ENCODE data around the gene HERC3. TPM values are rescaled to one million over a fixed set of nuclear protein-coding genes. Genes with fewer than 3 reads are reported as not detected.

The HERC3 gene
- total and polyA plus RNA-seq, 10 of the 15 experiments (the other 5 are each of a cell fraction or from before 2014, with no cell fraction given) = 0.52 to 18.2 (median 2.8) TPM

GRCh38 chr4:88583631-88584470 lies 8.4 kb upstream of the HERC3 start (continued):
- no peak for TF ChIP-seq SMARCA5 (IDR thresholded peaks at IDR 0.05)
- TF ChIP-seq MTA2 (IDR thresholded peaks at IDR 0.05; ENCODE audit: low read depth) = no peak
- no peak for TF ChIP-seq GATAD2B (conservative IDR thresholded peaks at IDR 0.05; ENCODE audit: low read depth)
- TF ChIP-seq MYB (IDR thresholded peaks at IDR 0.05; ENCODE audit: borderline replicate concordance, low read depth, low read length) = no peak

- intact Hi-C loops (cut with micrococcal nuclease; ENCODE audit: unreplicated experiment) (no loop called here), in situ Hi-C loops (cut with MboI) (no loop called here)
- Histone ChIP-seq H3K4me1 (ENCODE audit: control insufficient read depth, insufficient read depth, low read length) (no peaks in the 10 kb centered on the region), H3K36me3 (ENCODE audit: control insufficient read depth in 2 of 2, insufficient read depth in 2 of 2, low read length in 1 of 2) (no peaks in the 10 kb centered on the region), H3K4me3 (no peak overlapping the region), H3K9ac (ENCODE audit: control insufficient read depth, insufficient read depth, low read length) (no peak overlapping the region), H3K79me2 (ENCODE audit: control insufficient read depth, insufficient read depth, low read length) (no peaks in the 10 kb centered on the region), H3K9me3 (replicated peaks; ENCODE audit: control insufficient read depth, insufficient read depth, low read length) (no peaks in the 10 kb centered on the region), H2AFZ (ENCODE audit: control insufficient read depth, low read depth, low read length) (no peak overlapping the region), H4K20me1 (ENCODE audit: control insufficient read depth, insufficient read depth) (no peaks in the 10 kb centered on the region), H3K27me3 (replicated peaks in 1 of 2; ENCODE audit: control insufficient read depth in 2 of 2, insufficient read depth in 2 of 2, low read length in 1 of 2) (0 out of 4 replicates have a peak, but pooled peaks cover 0 to 2% of the 10 kb centered on the region in 2 experiments), H3K4me2 (ENCODE audit: control insufficient read depth, insufficient read depth) (no peak overlapping the region), H3K27ac (ENCODE audit: control insufficient read depth, insufficient read depth) (no peak overlapping the region)
- no peak for DNase-seq (ENCODE audit: low read depth, low spot score)
- ChIA-PET RAD21 (ENCODE audit: unreplicated experiment) (no interaction called here), SMC1A (ENCODE audit: uncharacterized antibody, unreplicated experiment) (interaction anchor here (1.4 kb wide), 1 partner anchor 206 kb away, joined by 3 read pairs; no protein-coding TSS in a partner anchor), POLR2A (interaction anchor here (1.0 kb wide), 1 partner anchor 9 kb away, joined by 3 read pairs; no protein-coding TSS in a partner anchor), CTCF (interaction anchor here (0.6 to 0.8 kb wide), 2 partner anchors 45 to 209 kb away, joined by 3 to 4 read pairs; no protein-coding TSS in a partner anchor)
- BruUV-seq (replicated peaks) = no TSS peak
- no peak for ATAC-seq
- no peak for FAIRE-seq
- 39% methylated on average over 2 of the region's 2 CpGs for WGBS (ENCODE audit: insufficient coverage, insufficient replicate concordance, low lambda C conversion rate, missing lambda C conversion rate)
- TF ChIP-seq LARP7 (IDR thresholded peaks at IDR 0.05) = no peak
- TF ChIP-seq BHLHE40 (IDR thresholded peaks at IDR 0.05; ENCODE audit: borderline replicate concordance in 1 of 2, low read depth in 2 of 2, low read length in 1 of 2) = no peak
- TF ChIP-seq MTA2 (IDR thresholded peaks at IDR 0.05; ENCODE audit: low read depth) = no peak
- TF ChIP-seq SREBF2 (IDR thresholded peaks at IDR 0.05; ENCODE audit: low read length) = no peak
- no peak for TF ChIP-seq REST (IDR thresholded peaks at IDR 0.05; ENCODE audit: low read depth, low read length)
- TF ChIP-seq IKZF1 (conservative IDR thresholded peaks at IDR 0.05) = no peak
- TF ChIP-seq, protein P1, sequence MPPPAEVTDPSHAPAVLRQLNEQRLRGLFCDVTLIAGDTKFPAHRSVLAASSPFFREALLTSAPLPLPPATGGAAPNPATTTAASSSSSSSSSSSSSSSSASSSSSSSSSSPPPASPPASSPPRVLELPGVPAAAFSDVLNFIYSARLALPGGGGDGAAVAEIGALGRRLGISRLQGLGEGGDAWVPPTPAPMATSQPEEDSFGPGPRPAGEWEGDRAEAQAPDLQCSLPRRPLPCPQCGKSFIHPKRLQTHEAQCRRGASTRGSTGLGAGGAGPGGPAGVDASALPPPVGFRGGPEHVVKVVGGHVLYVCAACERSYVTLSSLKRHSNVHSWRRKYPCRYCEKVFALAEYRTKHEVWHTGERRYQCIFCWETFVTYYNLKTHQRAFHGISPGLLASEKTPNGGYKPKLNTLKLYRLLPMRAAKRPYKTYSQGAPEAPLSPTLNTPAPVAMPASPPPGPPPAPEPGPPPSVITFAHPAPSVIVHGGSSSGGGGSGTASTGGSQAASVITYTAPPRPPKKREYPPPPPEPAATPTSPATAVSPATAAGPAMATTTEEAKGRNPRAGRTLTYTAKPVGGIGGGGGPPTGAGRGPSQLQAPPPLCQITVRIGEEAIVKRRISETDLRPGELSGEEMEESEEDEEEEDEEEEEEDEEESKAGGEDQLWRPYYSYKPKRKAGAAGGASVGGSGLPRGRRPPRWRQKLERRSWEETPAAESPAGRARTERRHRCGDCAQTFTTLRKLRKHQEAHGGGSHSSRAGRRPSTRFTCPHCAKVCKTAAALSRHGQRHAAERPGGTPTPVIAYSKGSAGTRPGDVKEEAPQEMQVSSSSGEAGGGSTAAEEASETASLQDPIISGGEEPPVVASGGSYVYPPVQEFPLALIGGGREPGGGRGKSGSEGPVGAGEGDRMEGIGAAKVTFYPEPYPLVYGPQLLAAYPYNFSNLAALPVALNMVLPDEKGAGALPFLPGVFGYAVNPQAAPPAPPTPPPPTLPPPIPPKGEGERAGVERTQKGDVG (CRISPR knock-in tag; IDR thresholded peaks at IDR 0.05) = no peak
- TF ChIP-seq, protein P2, sequence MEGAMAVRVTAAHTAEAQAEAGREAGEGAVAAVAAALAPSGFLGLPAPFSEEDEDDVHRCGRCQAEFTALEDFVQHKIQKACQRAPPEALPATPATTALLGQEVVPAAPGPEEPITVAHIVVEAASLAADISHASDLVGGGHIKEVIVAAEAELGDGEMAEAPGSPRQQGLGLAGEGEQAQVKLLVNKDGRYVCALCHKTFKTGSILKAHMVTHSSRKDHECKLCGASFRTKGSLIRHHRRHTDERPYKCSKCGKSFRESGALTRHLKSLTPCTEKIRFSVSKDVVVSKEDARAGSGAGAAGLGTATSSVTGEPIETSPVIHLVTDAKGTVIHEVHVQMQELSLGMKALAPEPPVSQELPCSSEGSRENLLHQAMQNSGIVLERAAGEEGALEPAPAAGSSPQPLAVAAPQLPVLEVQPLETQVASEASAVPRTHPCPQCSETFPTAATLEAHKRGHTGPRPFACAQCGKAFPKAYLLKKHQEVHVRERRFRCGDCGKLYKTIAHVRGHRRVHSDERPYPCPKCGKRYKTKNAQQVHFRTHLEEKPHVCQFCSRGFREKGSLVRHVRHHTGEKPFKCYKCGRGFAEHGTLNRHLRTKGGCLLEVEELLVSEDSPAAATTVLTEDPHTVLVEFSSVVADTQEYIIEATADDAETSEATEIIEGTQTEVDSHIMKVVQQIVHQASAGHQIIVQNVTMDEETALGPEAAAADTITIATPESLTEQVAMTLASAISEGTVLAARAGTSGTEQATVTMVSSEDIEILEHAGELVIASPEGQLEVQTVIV (IDR thresholded peaks at IDR 0.05; ENCODE audit: borderline replicate concordance, partially characterized antibody) = no peak
Measured at GRCh38 chr4:88584471-88584900, 7.8 kb upstream of the HERC3 start.
